IMR-90 (cell line): ENCODE results near the gene MYO3B. TPM values are rescaled to one million over a fixed set of nuclear protein-coding genes. Genes with fewer than 3 reads are reported as not detected.

Experiments
- ATAC-seq: fragments of 200-7000 bp; cut with Tn5 transposase; 2 replicates; pipeline ENCODE4 v1.9.1; 2020; ENCODE audit warnings: low read depth, mild to moderate bottlenecking, moderate library complexity
- BruUV-seq: library from RNA; stranded (reverse); fragments of 400-500 nt; replicated peaks from 2 replicates; lab custom pipeline; 2021; lab: Mats Ljungman, UMichigan
- CTCF ChIA-PET: fragments of 300-600 bp; formaldehyde crosslinking; extraction: SDS; loops from one replicate; lab custom pipeline; 2021; ENCODE audit warnings: antibody characterized with exemption; lab: Yijun Ruan, JAX
- POLR2A ChIA-PET: fragments of 300-600 bp; sonication (Branson Sonifier 250); formaldehyde crosslinking; loops from one replicate; lab custom pipeline; 2022; ENCODE audit warnings: antibody characterized with exemption; ENCODE audit not compliant: unreplicated experiment; lab: Charles Lee
- DNase-seq: peaks from one replicate; pipeline ENCODE4 v3.0.0; 2013
- H2AFZ ChIP-seq: replicated peaks from 2 replicates; pipeline ENCODE3; 2013; ENCODE audit warnings: low read length, mild to moderate bottlenecking; ENCODE audit not compliant: poor library complexity
- H2AK5ac ChIP-seq: 2 replicates; pipeline ENCODE4 v1.6.1; 2013; ENCODE audit warnings: low read depth, low read length, inconsistent platforms
- H2AK9ac ChIP-seq: replicated peaks from 2 replicates; pipeline ENCODE3; 2013; ENCODE audit warnings: mild to moderate bottlenecking, low read depth, low read length, moderate library complexity; ENCODE audit not compliant: poor library complexity
- H2BK120ac ChIP-seq: 2 replicates; pipeline ENCODE4 v1.6.1; 2013; ENCODE audit warnings: low read depth, low read length, inconsistent platforms
- H2BK15ac ChIP-seq: 3 replicates; pipeline ENCODE4 v1.6.1; 2013; ENCODE audit warnings: low read depth, low read length, inconsistent platforms
- H2BK20ac ChIP-seq: 2 replicates; pipeline ENCODE4 v1.6.1; 2013; ENCODE audit warnings: low read depth, mild to moderate bottlenecking, inconsistent platforms, low read length, moderate library complexity
- H2BK5ac ChIP-seq: 2 replicates; pipeline ENCODE4 v1.6.1; 2013; ENCODE audit warnings: mild to moderate bottlenecking, low read depth, low read length, inconsistent platforms; ENCODE audit not compliant: poor library complexity, severe bottlenecking
- H3K14ac ChIP-seq: replicated peaks from 2 replicates; pipeline ENCODE4 v1.6.1; 2013; ENCODE audit warnings: low read depth, low read length, inconsistent platforms
- H3K18ac ChIP-seq: 2 replicates; pipeline ENCODE4 v1.6.1; 2013; ENCODE audit warnings: low read depth, low read length, control low read depth
- H3K23ac ChIP-seq: 2 replicates; pipeline ENCODE4 v1.6.1; 2013; ENCODE audit warnings: low read depth, low read length, inconsistent platforms
- H3K27ac ChIP-seq: 2 replicates; pipeline ENCODE4 v1.5.1; 2013; ENCODE audit warnings: mild to moderate bottlenecking, control low read depth, low read length; ENCODE audit not compliant: insufficient read depth
- H3K27me3 ChIP-seq: 2 replicates; pipeline ENCODE4 v1.6.1; 2013; ENCODE audit warnings: low read length; ENCODE audit not compliant: control insufficient read depth, insufficient read depth
- H3K36me3 ChIP-seq: 2 replicates; pipeline ENCODE4 v1.6.1; 2013; ENCODE audit warnings: low read length, mixed read lengths; ENCODE audit not compliant: control insufficient read depth, insufficient read depth
- H3K4ac ChIP-seq: 2 replicates; pipeline ENCODE4 v1.6.1; 2013; ENCODE audit warnings: low read depth, low read length, inconsistent platforms
- H3K4me1 ChIP-seq: 2 replicates; pipeline ENCODE4 v1.6.1; 2013; ENCODE audit warnings: low read length, mixed read lengths; ENCODE audit not compliant: control insufficient read depth, insufficient read depth
- H3K4me2 ChIP-seq: 2 replicates; pipeline ENCODE4 v1.6.1; 2013; ENCODE audit warnings: low read depth, mild to moderate bottlenecking, control low read depth, low read length, moderate library complexity
- H3K4me3 ChIP-seq: 2 replicates; pipeline ENCODE4 v1.5.1; 2013; ENCODE audit warnings: low read depth, mild to moderate bottlenecking, control low read depth, low read length, moderate library complexity; ENCODE audit not compliant: insufficient read depth
- H3K56ac ChIP-seq: 2 replicates; pipeline ENCODE4 v1.6.1; 2013; ENCODE audit warnings: low read length, inconsistent platforms; ENCODE audit not compliant: insufficient read depth; ENCODE audit errors: extremely low read depth
- H3K79me1 ChIP-seq, 2 experiments: 2 replicates each; pipeline ENCODE4 v1.6.1; 2013; ENCODE audit warnings: low read length in 2 of 2, inconsistent platforms in 1 of 2, low read depth in 1 of 2
- H3K9ac ChIP-seq: 2 replicates; pipeline ENCODE4 v1.6.1; 2013; ENCODE audit warnings: low read depth, low read length, control low read depth
- H3K9me1 ChIP-seq: 2 replicates; pipeline ENCODE4 v1.6.1; 2013; ENCODE audit warnings: low read length, inconsistent platforms; ENCODE audit not compliant: insufficient read depth
- H3K9me3 ChIP-seq: 2 replicates; pipeline ENCODE4 v1.6.1; 2013; ENCODE audit warnings: low read length; ENCODE audit not compliant: control insufficient read depth, insufficient read depth
- H4K20me1 ChIP-seq: 2 replicates; pipeline ENCODE4 v1.6.1; 2013; ENCODE audit warnings: low read length, inconsistent platforms; ENCODE audit not compliant: insufficient read depth
- H4K5ac ChIP-seq: 2 replicates; pipeline ENCODE4 v1.6.1; 2013; ENCODE audit warnings: mild to moderate bottlenecking, low read depth, low read length, control low read depth
- H4K8ac ChIP-seq, 2 experiments: 2 replicates each; pipeline ENCODE4 v1.6.1; 2013; ENCODE audit warnings: low read depth in 2 of 2, low read length in 2 of 2, control low read depth in 1 of 2, inconsistent platforms in 1 of 2
- H4K91ac ChIP-seq: 2 replicates; pipeline ENCODE4 v1.6.1; 2013; ENCODE audit warnings: low read depth, low read length, inconsistent platforms; ENCODE audit not compliant: insufficient read depth
- BHLHE40 ChIP-seq: fragments of 150-350 bp; IDR thresholded peaks from 2 replicates; pipeline ENCODE4 v1.6.1; 2016; ENCODE audit warnings: mild to moderate bottlenecking, low read depth, low read length
- CEBPB ChIP-seq: IDR thresholded peaks from 2 replicates; pipeline ENCODE4 v1.6.1; 2012; ENCODE audit warnings: low read depth, low read length, improper control_type of control experiment
- CHD1 ChIP-seq: IDR thresholded peaks from 2 replicates; pipeline ENCODE4 v1.6.1; 2012; ENCODE audit warnings: low read depth, low read length, improper control_type of control experiment
- FOS ChIP-seq: fragments of 150-350 bp; IDR thresholded peaks from 2 replicates; pipeline ENCODE4 v1.6.1; 2016; ENCODE audit warnings: low read depth, low read length
- MAFK ChIP-seq: IDR thresholded peaks from 2 replicates; pipeline ENCODE4 v1.6.1; 2012; ENCODE audit warnings: low read depth, low read length, improper control_type of control experiment
- MXI1 ChIP-seq: IDR thresholded peaks from 2 replicates; pipeline ENCODE4 v1.6.1; 2012; ENCODE audit warnings: low read depth, mild to moderate bottlenecking, low read length, moderate library complexity, borderline replicate concordance
- NFE2L2 ChIP-seq: fragments of 150-350 bp; IDR thresholded peaks from 2 replicates; pipeline ENCODE4 v1.6.1; 2016; ENCODE audit warnings: low read depth, mild to moderate bottlenecking, low read length
- POLR2A ChIP-seq: IDR thresholded peaks from 2 replicates; pipeline ENCODE4 v1.6.1; 2012; ENCODE audit warnings: mild to moderate bottlenecking, low read depth, low read length
- RCOR1 ChIP-seq: IDR thresholded peaks from 2 replicates; pipeline ENCODE4 v1.6.1; 2012; ENCODE audit warnings: mild to moderate bottlenecking, low read length, improper control_type of control experiment; ENCODE audit not compliant: insufficient replicate concordance
- RFX5 ChIP-seq: IDR thresholded peaks from 2 replicates; pipeline ENCODE4 v1.8.0; 2012; ENCODE audit warnings: low read depth, mild to moderate bottlenecking, low read length, moderate library complexity
- SMC3 ChIP-seq: fragments of 150-350 bp; IDR thresholded peaks from 2 replicates; pipeline ENCODE4 v1.6.1; 2016; ENCODE audit warnings: low read depth, mild to moderate bottlenecking, antibody characterized with exemption, low read length, moderate library complexity
- USF2 ChIP-seq: fragments of 150-350 bp; IDR thresholded peaks from 2 replicates; pipeline ENCODE4 v1.6.1; 2017; ENCODE audit warnings: mild to moderate bottlenecking, antibody characterized with exemption, low read length, low read depth
- WGBS, 2 experiments: methylation state at CpG; one replicate each; pipeline versions ENCODE4 v1.1.5 to v1.1.7; 2013; ENCODE audit warnings: missing lambda C conversion rate in 2 of 2; ENCODE audit not compliant: insufficient read length in 1 of 2; ENCODE audit errors: extremely low coverage in 2 of 2; 5-methylcytosine and 5-hydroxymethylcytosine counted together
- dilution Hi-C: fragments of 300-500 bp; cut with HindIII; formaldehyde crosslinking; loops from one replicate; pipeline ENCODE4 v1.14.3; 2018; ENCODE audit warnings: low sequenced_read_pairs; ENCODE audit not compliant: unreplicated experiment
- in situ Hi-C: fragments of 300-500 bp; cut with MboI; formaldehyde crosslinking; loops from 3 replicates; pipeline ENCODE4 v1.14.3; 2019; ENCODE audit warnings: low sequenced_read_pairs, inconsistent platforms, mixed read lengths
- intact Hi-C: fragments of 100-400 bp; cut with micrococcal nuclease; formaldehyde crosslinking; loops from 2 replicates; pipeline ENCODE4 v1.10.0; 2022
- polyA plus RNA-seq, 3 experiments: library from polyadenylated mRNA; depleted of rRNA; stranded (reverse); fragments of >200 nt; gene quantifications; 2 replicates each; pipeline ENCODE4 v1.2.3, GENCODE V29; 2012; ENCODE audit warnings: low replicate concordance in 1 of 3
- total RNA-seq: library from RNA; depleted of rRNA; stranded (reverse); fragments of >200 nt; gene quantifications from 2 replicates; pipeline ENCODE4 v1.2.3, GENCODE V29; 2012
- TF ChIP-seq, protein P1 (sequence below): fragments of 150-350 bp; IDR thresholded peaks from 2 replicates; pipeline ENCODE4 v1.6.1; 2016; ENCODE audit warnings: low read depth, mild to moderate bottlenecking, low read length, moderate library complexity, borderline replicate concordance

The MYO3B gene
- total and polyA plus RNA-seq, 2 of the 4 experiments (the other 2 are of a cell fraction): 0.02 TPM; not detected in 1

DNA sequence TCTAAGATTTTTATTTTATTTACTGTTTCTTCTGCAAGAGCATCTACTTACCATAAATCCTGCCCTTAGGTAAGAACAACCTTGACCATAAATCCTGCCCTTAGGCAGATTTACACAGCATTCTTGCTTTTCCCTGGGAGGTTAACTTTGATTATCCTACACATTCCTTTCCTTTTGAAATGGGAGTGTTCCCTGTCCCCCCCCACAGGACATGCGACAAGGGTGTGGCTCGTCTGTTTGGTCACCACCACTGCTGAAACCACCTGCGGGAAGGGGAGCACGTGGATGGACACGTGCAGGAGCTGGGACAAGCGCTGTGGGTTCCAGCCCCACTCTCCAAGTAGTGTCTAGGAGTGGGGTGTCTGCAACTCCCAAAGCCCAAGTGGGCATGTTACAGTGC lies 297.9 kb downstream of the MYO3B start:
- Histone ChIP-seq H3K36me3 (no peaks in the 10 kb centered on the region), H2AK9ac (no peak overlapping the region), H3K56ac (no peak overlapping the region), H3K79me1 (no peaks in the 10 kb centered on the region), H4K20me1 (no peaks in the 10 kb centered on the region), H2BK5ac (no peak overlapping the region), H3K4me1 (no peaks in the 10 kb centered on the region), H3K9ac (no peak overlapping the region), H3K23ac (no peak overlapping the region), H3K27me3 (no peaks in the 10 kb centered on the region), H3K4ac (no peak overlapping the region), H2BK120ac (no peak overlapping the region), H4K8ac (no peak overlapping the region), H2BK20ac (no peak overlapping the region), H3K9me1 (no peaks in the 10 kb centered on the region), H2BK15ac (no peak overlapping the region), H4K91ac (no peak overlapping the region), H4K5ac (no peak overlapping the region), H3K18ac (no peak overlapping the region), H3K9me3 (peaks cover 2% of the 10 kb centered on the region; the same call in 1 of the 2 replicates), H3K27ac (no peak overlapping the region), H3K4me3 (no peak overlapping the region), H2AK5ac (no peak overlapping the region), H3K4me2 (no peak overlapping the region), H3K14ac (no peak overlapping the region), H2AFZ (no peak overlapping the region)
- dilution Hi-C loops: no loop called here
- DNase-seq (no peak), ATAC-seq (no peak)
- BruUV-seq: no TSS peak
- TF ChIP-seq BHLHE40 (no peak), NFE2L2 (no peak), MXI1 (no peak), CEBPB (no peak), RFX5 (no peak), USF2 (no peak), FOS (no peak), CHD1 (no peak), RCOR1 (no peak), SMC3 (no peak), POLR2A (no peak), MAFK (no peak)
- TF ChIP-seq, protein P1, sequence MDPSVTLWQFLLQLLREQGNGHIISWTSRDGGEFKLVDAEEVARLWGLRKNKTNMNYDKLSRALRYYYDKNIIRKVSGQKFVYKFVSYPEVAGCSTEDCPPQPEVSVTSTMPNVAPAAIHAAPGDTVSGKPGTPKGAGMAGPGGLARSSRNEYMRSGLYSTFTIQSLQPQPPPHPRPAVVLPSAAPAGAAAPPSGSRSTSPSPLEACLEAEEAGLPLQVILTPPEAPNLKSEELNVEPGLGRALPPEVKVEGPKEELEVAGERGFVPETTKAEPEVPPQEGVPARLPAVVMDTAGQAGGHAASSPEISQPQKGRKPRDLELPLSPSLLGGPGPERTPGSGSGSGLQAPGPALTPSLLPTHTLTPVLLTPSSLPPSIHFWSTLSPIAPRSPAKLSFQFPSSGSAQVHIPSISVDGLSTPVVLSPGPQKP: no peak
- in situ Hi-C loops: no loop called here
- ChIA-PET POLR2A (no interaction called here), CTCF (no interaction called here)
- intact Hi-C loops: no loop called here
- 63% methylated on average over 2 of the region's 6 CpGs; no CpG with 5 or more reads in 1 of the 2 experiments for WGBS, 2 experiments
